ENCODE data around the gene MED23. TPM values are rescaled to one million over a fixed set of nuclear protein-coding genes. Genes with fewer than 3 reads are reported as not detected.

MED23 gene
- total RNA-seq, 1 donor from 2014 or later = 37.6 TPM

- Mint-ChIP-seq H3K27me3 (no peaks in the 10 kb centered on the region), H3K27ac (no peak overlapping the region), H3K9me3 (no peaks in the 10 kb centered on the region), H3K36me3 (no peaks in the 10 kb centered on the region), H3K4me3 (no peak overlapping the region), H3K4me1 (ENCODE audit: unreplicated experiment) (no peaks in the 10 kb centered on the region)
- no peak for DNase-seq (ENCODE audit: extremely low spot score, unreplicated experiment)
- TF ChIP-seq, protein P1, sequence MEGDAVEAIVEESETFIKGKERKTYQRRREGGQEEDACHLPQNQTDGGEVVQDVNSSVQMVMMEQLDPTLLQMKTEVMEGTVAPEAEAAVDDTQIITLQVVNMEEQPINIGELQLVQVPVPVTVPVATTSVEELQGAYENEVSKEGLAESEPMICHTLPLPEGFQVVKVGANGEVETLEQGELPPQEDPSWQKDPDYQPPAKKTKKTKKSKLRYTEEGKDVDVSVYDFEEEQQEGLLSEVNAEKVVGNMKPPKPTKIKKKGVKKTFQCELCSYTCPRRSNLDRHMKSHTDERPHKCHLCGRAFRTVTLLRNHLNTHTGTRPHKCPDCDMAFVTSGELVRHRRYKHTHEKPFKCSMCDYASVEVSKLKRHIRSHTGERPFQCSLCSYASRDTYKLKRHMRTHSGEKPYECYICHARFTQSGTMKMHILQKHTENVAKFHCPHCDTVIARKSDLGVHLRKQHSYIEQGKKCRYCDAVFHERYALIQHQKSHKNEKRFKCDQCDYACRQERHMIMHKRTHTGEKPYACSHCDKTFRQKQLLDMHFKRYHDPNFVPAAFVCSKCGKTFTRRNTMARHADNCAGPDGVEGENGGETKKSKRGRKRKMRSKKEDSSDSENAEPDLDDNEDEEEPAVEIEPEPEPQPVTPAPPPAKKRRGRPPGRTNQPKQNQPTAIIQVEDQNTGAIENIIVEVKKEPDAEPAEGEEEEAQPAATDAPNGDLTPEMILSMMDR (conservative IDR thresholded peaks at IDR 0.05) = no peak
Measured at GRCh38 chr6:131643855-131644460, 15.9 kb upstream of the MED23 start.

DNA sequence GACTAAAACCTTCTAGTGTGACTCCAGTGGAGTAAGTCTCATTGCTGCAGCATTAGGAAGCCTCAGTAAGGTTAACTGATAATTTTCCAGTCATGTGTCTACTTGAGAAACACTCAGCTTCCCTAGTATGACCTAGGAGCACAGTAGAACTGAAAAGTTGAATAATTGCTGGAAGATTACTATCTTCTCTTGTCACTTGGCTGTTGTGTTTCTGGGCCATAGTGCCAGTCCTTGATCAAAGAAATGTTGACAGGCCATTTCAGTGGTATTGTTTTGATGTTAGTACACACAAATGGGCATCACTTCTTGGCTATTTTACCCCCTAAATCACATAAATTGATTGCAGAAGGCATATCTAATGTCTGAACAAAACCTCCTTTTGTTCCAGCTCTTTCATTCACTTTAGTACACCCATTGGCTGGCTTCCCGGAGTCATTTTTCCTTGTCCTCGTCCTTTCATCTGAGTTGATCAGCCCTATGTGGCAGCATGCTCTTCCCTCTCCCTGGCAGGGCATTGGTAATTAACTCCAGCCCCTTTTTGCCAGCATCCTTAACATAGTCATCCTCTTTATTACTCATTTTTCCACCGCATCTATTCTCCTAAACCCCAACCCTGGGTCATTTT, 15.1 kb upstream of the MED23 start:
- H3K4me1 Mint-ChIP-seq (ENCODE audit: unreplicated experiment) = no peaks in the 10 kb centered on the region
- H3K36me3 Mint-ChIP-seq = no peaks in the 10 kb centered on the region
- no peak overlapping the region for H3K4me3 Mint-ChIP-seq
- no peak overlapping the region for H3K27ac Mint-ChIP-seq
- TF ChIP-seq, protein P1 (conservative IDR thresholded peaks at IDR 0.05) = no peak
- no peaks in the 10 kb centered on the region for H3K9me3 Mint-ChIP-seq
- DNase-seq (ENCODE audit: extremely low spot score, unreplicated experiment) = no peak
- no peaks in the 10 kb centered on the region for H3K27me3 Mint-ChIP-seq

DNA sequence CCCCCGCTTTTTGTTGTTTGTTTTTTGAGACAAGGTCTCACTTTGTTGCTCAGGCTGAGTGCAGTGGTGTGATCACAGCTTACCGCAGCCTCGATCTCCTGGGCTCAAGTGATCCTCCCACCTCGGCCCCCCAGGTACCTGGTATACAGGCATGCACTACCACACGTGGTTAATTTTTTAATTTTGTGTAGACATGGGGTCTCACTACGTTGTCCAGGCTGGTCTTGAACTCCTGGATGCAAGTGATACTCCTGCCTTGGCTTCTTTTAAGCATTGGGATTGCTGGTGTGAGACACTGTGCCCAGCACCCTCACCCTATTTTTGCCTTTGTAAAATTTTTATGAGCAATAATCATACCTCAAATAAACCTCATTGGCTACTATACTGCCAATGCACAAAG, 14.5 kb upstream of the MED23 start:
- H3K9me3 Mint-ChIP-seq = no peaks in the 10 kb centered on the region
- no peak overlapping the region for H3K4me3 Mint-ChIP-seq
- no peak for DNase-seq (ENCODE audit: extremely low spot score, unreplicated experiment)
- H3K27ac Mint-ChIP-seq = no peak overlapping the region
- H3K4me1 Mint-ChIP-seq (ENCODE audit: unreplicated experiment) = no peaks in the 10 kb centered on the region
- TF ChIP-seq, protein P1 (conservative IDR thresholded peaks at IDR 0.05) = no peak
- H3K36me3 Mint-ChIP-seq = no peaks in the 10 kb centered on the region
- H3K27me3 Mint-ChIP-seq = no peaks in the 10 kb centered on the region

DNA sequence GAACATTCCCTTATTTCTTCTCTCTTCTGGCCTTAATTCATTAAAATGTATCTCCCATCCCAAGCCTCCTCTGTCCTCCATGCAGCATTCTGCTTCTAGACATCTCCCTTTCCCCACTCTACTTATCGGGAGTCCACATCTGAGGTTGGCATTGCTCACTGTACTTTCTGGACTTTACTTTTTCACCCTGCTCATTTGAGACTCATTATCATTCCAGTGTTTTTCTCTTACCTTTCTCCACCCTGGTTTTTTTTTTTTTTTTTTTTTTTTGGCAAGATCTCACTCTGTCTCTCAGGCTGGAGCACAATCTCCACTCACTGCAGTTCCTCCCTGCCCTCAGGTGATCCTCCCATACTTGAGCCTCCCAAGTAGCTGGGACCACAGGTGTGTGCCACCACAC, 13.5 kb upstream of the MED23 start:
- Mint-ChIP-seq H3K27ac (no peak overlapping the region), H3K4me1 (ENCODE audit: unreplicated experiment) (peaks cover 4% of the 10 kb centered on the region), H3K36me3 (no peaks in the 10 kb centered on the region), H3K27me3 (no peaks in the 10 kb centered on the region), H3K4me3 (no peak overlapping the region), H3K9me3 (no peaks in the 10 kb centered on the region)
- TF ChIP-seq, protein P1 (conservative IDR thresholded peaks at IDR 0.05) = no peak
- DNase-seq (ENCODE audit: extremely low spot score, unreplicated experiment) = no peak

- no peaks in the 10 kb centered on the region for H3K9me3 Mint-ChIP-seq
- H3K4me3 Mint-ChIP-seq = no peak overlapping the region
- TF ChIP-seq, protein P1 (conservative IDR thresholded peaks at IDR 0.05) = no peak
- H3K4me1 Mint-ChIP-seq (ENCODE audit: unreplicated experiment) = peaks cover 4% of the 10 kb centered on the region
- DNase-seq (ENCODE audit: extremely low spot score, unreplicated experiment) = no peak
- H3K27me3 Mint-ChIP-seq = no peaks in the 10 kb centered on the region
- no peaks in the 10 kb centered on the region for H3K36me3 Mint-ChIP-seq
- H3K27ac Mint-ChIP-seq = no peak overlapping the region
Measured at GRCh38 chr6:131640576-131640975, 12.5 kb upstream of the MED23 start.
